Measurements from ENCODE around the gene MAD1L1.

The MAD1L1 gene

GRCh38 chr7:1951159-1951536 is 281.6 kb downstream of the MAD1L1 start:
- DNase-seq (ENCODE audit: low spot score): peak; percentile 61

GRCh38 chr7:1950452-1951158 is 282.1 kb downstream of the MAD1L1 start:
- DNase-seq (ENCODE audit: low spot score): no peak

DNA sequence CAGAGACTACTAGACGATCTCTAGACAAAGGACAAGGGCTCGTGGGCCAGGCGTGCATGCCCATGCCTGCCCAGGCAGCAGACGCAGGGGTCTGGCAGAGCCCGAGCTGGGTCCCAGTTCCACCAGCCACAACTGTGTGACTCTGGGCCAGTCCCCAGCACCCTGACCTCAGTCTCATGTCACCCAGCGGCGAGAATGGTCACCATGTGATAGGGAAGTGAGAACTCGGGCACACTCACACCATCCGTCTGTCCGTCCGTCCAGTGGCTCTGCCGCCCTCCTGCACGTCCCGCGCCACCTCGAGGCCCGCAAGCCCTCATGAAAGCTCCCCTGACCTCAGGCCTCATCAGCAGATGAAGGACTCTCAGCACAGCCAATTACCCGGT is 282.7 kb downstream of the MAD1L1 start:
- DNase-seq (ENCODE audit: low spot score): no peak

DNA sequence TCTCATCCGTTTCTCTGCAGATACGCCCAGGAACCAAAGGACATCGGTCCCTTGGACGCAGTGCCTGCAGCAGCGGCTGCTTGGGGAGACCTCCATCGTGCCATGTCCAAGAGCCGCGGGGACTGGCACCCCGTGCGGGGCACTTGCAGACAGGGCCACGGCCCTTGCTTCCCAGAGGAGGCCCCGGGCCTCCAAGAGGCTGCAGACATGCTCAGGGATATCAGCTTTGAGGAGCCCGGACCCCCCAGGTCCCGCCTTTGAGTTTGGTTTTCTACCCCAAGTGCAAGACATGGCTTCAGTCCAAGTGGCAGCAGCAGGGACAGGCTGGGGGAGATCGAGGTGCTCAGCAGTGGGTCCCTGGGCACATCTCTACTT is 283.1 kb downstream of the MAD1L1 start:
- DNase-seq (ENCODE audit: low spot score): no peak

DNA sequence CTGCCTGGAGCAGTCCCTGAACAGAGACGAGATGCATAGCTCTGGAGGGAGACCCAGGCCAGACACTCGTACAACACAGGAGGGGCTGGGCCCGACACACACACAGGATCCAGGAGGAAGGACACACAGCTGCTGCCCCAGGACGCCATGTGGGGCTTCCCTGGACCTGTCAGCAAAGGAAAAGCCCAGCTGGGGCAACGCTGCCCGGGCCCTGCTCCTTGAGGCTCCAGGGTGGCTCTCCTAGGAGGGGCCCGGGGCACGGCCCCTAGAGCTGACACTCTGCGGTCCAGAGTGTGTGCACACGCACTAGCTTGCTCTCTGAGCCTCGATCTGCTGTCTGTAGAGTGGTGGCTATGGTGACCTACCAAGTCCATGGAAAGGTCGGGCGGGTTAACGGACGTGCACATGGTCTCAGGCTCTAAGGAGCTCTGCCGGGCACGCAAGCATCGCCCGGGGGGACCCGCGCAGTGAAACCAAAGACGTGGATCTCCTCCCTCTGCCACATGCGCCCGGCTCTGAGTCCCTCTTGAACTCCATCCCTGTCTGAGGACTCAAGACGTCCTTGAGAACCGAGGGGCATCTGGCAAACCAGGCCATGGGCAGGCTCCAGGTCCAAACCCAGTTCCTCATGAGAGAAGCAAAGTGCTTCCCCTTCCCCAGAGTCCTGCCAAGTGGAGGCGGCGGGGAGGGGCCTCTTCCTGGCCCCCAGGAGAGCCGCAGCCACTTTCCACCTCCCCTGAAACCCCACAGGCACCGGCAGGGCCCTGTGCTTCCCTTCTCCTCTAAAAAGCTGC is 283.7 kb downstream of the MAD1L1 start:
- DNase-seq (ENCODE audit: low spot score): no peak

DNA sequence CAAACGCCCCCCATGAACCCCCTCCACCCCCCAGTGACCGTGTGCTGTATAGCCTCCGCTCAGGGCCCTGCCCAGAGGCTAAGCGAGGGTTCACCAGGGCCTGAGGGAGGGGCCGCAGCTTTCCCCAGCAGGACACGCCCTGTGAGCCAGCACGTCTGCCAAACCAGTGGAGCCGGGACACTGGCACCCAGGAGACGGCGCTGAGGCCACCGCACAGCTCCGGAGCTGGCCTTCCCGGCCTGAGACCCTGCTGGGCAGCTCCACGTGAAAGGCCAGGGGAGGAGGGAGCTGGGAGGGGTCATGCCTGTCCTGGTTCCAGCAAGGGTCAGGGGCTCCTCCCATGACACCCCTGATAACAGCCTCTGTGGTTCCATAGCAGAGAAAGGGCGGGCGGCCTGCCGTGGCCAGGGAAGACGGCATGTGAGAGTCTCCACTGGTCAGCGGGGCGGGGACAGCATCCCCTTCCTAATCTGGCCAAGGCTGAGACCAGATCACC is 284.4 kb downstream of the MAD1L1 start:
- no peak for DNase-seq (ENCODE audit: low spot score)

DNA sequence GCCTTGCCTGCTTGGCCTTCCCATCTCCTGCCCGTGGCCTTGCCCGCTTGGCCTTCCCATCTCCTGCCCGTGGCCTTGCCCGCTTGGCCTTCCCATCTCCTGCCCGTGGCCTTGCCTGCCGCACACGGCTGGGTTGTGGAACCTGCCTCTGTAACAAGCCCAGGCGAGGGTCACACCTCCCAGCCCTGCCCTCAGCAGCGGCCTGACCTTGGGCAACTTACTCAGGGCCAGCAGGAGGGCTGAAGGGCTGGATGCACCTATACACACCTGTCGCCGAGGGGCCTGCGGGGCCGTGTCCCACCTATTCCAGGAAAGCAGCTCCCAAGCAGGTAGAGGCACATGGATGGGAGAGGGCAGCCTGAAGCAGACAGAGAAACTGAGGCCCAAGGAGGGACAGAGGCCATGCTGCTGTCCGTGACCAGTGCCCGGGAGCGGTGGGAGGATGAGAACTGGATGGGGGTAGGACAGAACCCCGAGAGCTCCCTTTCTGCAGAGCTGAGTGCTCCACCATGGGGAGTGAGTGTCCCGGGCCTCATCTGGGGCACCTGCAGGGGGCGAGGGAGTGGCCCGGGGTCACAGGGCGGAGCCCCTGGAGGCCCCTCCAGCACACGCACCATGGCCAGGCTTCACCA is 285.0 kb downstream of the MAD1L1 start:
- no peak for DNase-seq (ENCODE audit: low spot score)

- DNase-seq (ENCODE audit: low spot score): no peak
Measured at GRCh38 chr7:1946773-1947450, 285.8 kb downstream of the MAD1L1 start.

GRCh38 chr7:1946025-1946772 is 286.5 kb downstream of the MAD1L1 start:
- no peak for DNase-seq (ENCODE audit: low spot score)

DNA sequence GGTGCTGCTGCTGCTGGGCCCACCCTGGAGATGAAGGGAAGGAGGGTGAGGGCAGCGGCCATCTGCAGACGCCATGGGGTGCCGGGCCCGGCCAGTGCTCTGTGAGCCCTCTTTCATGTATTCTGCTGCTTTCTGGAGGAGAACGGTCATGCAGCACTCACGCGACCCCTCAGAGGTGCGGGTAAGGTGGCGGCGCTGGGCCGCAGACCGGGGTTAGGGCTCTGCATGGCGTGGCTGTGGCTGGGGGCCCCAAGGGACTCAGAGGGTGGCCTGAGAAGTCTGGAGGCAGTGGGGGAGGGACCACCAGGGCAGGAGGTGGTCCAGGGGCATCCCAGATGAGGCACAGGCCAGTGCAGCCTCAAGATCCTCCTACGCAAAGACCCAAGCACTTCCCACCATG is 287.2 kb downstream of the MAD1L1 start:
- DNase-seq (ENCODE audit: low spot score): no peak

- DNase-seq (ENCODE audit: low spot score): no peak
Measured at GRCh38 chr7:1944619-1945210, 288.0 kb downstream of the MAD1L1 start.

GRCh38 chr7:1943933-1944618 is 288.7 kb downstream of the MAD1L1 start:
- DNase-seq (ENCODE audit: low spot score): no peak

DNA sequence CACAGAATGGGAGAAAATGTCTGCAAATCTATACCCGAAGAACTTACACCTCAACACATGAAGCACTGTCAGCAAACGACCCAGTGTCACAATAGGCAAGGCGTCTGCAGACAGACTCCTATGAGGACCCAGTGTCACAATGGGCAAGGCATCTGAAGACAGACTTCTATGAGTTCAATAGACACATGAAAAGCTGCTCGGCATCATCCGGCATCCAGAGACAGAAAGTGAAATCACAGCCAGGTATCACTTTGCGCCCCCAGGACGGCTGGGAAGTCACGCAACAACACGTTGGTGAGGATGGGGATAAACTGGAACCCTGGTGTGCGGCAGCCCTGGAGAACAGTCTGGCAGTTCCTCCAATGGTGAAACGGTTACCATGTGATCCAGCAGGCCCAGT is 289.4 kb downstream of the MAD1L1 start:
- no peak for DNase-seq (ENCODE audit: low spot score)

GRCh38 chr7:1942941-1943289 is 289.8 kb downstream of the MAD1L1 start:
- no peak for DNase-seq (ENCODE audit: low spot score)

DNA sequence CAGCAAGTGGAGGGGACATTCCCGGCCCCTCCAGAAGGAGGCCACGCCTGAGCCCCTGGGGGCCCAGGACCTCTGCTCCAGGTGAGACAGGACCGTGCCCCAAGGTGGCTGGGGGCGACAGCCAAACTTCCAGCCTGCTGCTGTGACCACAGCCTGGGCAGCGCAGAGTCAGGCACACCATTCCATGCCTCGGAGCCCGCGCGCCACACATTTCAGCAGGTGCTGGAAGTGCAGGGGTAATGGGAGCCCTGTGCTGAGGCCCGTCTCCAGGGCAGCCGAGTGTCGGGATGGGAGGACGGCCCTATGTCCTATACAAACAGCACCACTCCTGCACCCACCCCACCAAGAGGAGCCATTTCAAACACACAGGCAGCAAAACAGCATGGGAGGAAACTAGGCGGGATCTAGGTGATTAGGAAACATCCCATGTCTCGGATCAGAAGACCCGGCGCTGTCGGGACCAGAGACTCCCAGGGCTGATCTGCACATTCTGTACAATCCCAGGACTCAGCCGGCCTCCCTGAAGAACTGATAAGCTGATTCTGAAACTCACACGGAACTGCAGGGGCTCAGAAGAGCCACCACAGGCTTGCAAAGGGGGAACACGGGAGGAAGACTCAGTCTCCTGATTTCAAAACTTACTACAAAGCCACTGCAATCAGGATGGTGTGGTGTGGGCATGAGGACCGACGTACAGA is 290.4 kb downstream of the MAD1L1 start:
- DNase-seq (ENCODE audit: low spot score): no peak

- DNase-seq (ENCODE audit: low spot score): no peak
Measured at GRCh38 chr7:1941464-1942242, 291.1 kb downstream of the MAD1L1 start.

- DNase-seq (ENCODE audit: low spot score): no peak
Measured at GRCh38 chr7:1940863-1941262, 291.9 kb downstream of the MAD1L1 start.

DNA sequence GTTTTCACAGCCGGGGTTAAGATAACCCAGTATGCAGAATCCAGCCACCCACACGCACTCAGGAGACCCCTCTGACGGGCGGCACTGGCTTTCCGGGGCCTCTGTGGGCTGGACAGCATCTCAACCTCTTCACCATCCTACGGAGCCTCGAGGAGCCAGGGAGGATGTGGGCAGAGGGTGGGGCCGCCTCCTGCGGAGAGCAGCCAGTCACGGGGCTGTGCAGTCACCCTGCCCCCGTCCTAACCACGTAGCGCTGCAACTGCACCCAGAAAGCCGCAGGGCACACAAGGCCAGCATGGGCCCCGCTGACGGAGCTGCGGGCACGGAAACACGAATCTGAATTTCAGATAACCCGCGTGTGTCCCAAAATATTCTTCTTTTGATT is 292.4 kb downstream of the MAD1L1 start:
- DNase-seq (ENCODE audit: low spot score): no peak
